DLD1 (cell line): ENCODE measurements around the gene EIF4E3.

Experiments
- in situ Hi-C: cut with HindIII; loops from 2 replicates; pipeline ENCODE4 v1.10.0; 2017; ENCODE audit warnings: low sequenced_read_pairs

The EIF4E3 gene

GRCh38 chr3:71652781-71653413 is 72.3 kb downstream of the EIF4E3 start:
- in situ Hi-C loops, result loop anchor here (25.0 kb wide), 1 partner anchor 1116 kb away; no protein-coding TSS in a partner anchor

- in situ Hi-C loops, result loop anchor here (25.0 kb wide), 1 partner anchor 1114 kb away; no protein-coding TSS in a partner anchor
Observed at GRCh38 chr3:71651625-71652024, 73.6 kb downstream of the EIF4E3 start.

GRCh38 chr3:71650372-71650771 is 74.8 kb downstream of the EIF4E3 start:
- in situ Hi-C loops, result loop anchor here (25.0 kb wide), 1 partner anchor 1113 kb away; no protein-coding TSS in a partner anchor

GRCh38 chr3:71649757-71650156 is 75.4 kb downstream of the EIF4E3 start:
- in situ Hi-C loops, result loop anchor here (25.0 kb wide), 1 partner anchor 1112 kb away; no protein-coding TSS in a partner anchor

GRCh38 chr3:71647751-71648150 is 77.5 kb downstream of the EIF4E3 start:
- in situ Hi-C loops, result no loop called here

GRCh38 chr3:71646971-71647370 is 78.2 kb downstream of the EIF4E3 start:
- in situ Hi-C loops, result no loop called here

GRCh38 chr3:71645140-71645539 is 80.1 kb downstream of the EIF4E3 start:
- in situ Hi-C loops, result no loop called here

- in situ Hi-C loops, result no loop called here
Observed at GRCh38 chr3:71641674-71642073, 83.5 kb downstream of the EIF4E3 start.

GRCh38 chr3:71640331-71640983 is 84.7 kb downstream of the EIF4E3 start:
- in situ Hi-C loops, result no loop called here

- in situ Hi-C loops, result no loop called here
Observed at GRCh38 chr3:71636482-71636881, 88.7 kb downstream of the EIF4E3 start.

- in situ Hi-C loops, result no loop called here
Observed at GRCh38 chr3:71636001-71636400, 89.2 kb downstream of the EIF4E3 start.

- in situ Hi-C loops, result no loop called here
Observed at GRCh38 chr3:71634671-71635070, 90.5 kb downstream of the EIF4E3 start.

GRCh38 chr3:71629711-71630110 is 95.5 kb downstream of the EIF4E3 start:
- in situ Hi-C loops, result no loop called here

- in situ Hi-C loops, result no loop called here
Observed at GRCh38 chr3:71629289-71629688, 95.9 kb downstream of the EIF4E3 start.

GRCh38 chr3:71628522-71628921 is 96.7 kb downstream of the EIF4E3 start:
- in situ Hi-C loops, result no loop called here

- in situ Hi-C loops, result no loop called here
Observed at GRCh38 chr3:71625676-71626075, 99.5 kb downstream of the EIF4E3 start.
